Neural crest cell (in vitro differentiated cells): ENCODE measurements around the gene IVD. TPM values are rescaled to one million over a fixed set of nuclear protein-coding genes. Genes with fewer than 3 reads are reported as not detected.
A peak's percentile ranks its signal among the peaks of the same experiment; 100 is the strongest.

Experiments used
- DNase-seq: peaks from one replicate; pipeline ENCODE4 v3.0.0; 2021; ENCODE audit warnings: low read depth, mixed read lengths, low spot score
- H3K27ac Mint-ChIP-seq: one replicate; pipeline ENCODE4 v1.8.0; 2021; ENCODE audit warnings: mild to moderate bottlenecking, mixed read lengths; ENCODE audit not compliant: unreplicated experiment
- H3K27me3 Mint-ChIP-seq: 2 replicates; pipeline ENCODE4 v1.8.0; 2021; ENCODE audit warnings: low read depth, mild to moderate bottlenecking, mixed read lengths
- H3K36me3 Mint-ChIP-seq: 2 replicates; pipeline ENCODE4 v1.8.0; 2021; ENCODE audit warnings: low read depth, mild to moderate bottlenecking, mixed read lengths
- H3K4me1 Mint-ChIP-seq: 2 replicates; pipeline ENCODE4 v1.8.0; 2021; ENCODE audit warnings: mixed read lengths
- H3K4me3 Mint-ChIP-seq: one replicate; pipeline ENCODE4 v1.8.0; 2021; ENCODE audit warnings: mild to moderate bottlenecking, mixed read lengths
- H3K9me3 Mint-ChIP-seq: 2 replicates; pipeline ENCODE4 v1.8.0; 2021; ENCODE audit warnings: mixed read lengths
- CTCF ChIP-seq: fragments of 200-600 bp; sonication (generic); conservative IDR thresholded peaks from 2 replicates; pipeline ENCODE4 v1.5.0; 2021; ENCODE audit warnings: antibody characterized with exemption, mild to moderate bottlenecking
- total RNA-seq: library from RNA; stranded (reverse); gene quantifications from 2 replicates; pipeline ENCODE4 v1.2.1, GENCODE V29; 2021

The IVD gene
- total RNA-seq, 1 donor from 2014 or later, result 81.4 TPM

GRCh38 chr15:40437752-40438687 is 32.4 kb downstream of the IVD start:
- TF ChIP-seq CTCF, result no peak
- H3K9me3 Mint-ChIP-seq, result no peaks in the 10 kb centered on the region
- no peak for DNase-seq
- H3K27ac Mint-ChIP-seq, result no peak overlapping the region
- no peaks in the 10 kb centered on the region for H3K36me3 Mint-ChIP-seq
- peaks cover 80% of the 10 kb centered on the region for H3K27me3 Mint-ChIP-seq
- peak overlapping the region; percentile 93 for H3K4me3 Mint-ChIP-seq
- H3K4me1 Mint-ChIP-seq, result peaks cover 43% of the 10 kb centered on the region

DNA sequence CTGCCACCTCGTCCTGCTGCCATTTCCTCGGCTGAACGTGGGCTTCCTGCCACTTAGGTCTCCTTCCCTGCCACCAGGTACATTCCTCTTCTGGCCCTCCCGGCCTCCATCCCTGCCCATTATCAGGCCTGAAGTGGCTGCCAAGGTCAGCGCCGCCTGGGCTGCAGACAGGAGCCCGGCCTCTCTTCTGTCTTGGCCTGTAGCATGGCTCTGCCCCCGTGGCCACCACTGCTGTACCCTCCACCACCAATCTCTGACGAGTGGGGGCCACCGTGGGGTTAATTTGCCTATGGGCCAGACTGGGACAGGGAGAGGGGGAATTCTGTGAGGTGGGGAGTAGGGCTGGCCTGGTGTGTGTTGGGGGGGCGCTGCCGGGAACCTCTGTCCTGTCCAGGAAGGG is 33.1 kb downstream of the IVD start:
- Mint-ChIP-seq H3K27ac (no peak overlapping the region), H3K4me3 (peak overlapping the region; percentile 93)

DNA sequence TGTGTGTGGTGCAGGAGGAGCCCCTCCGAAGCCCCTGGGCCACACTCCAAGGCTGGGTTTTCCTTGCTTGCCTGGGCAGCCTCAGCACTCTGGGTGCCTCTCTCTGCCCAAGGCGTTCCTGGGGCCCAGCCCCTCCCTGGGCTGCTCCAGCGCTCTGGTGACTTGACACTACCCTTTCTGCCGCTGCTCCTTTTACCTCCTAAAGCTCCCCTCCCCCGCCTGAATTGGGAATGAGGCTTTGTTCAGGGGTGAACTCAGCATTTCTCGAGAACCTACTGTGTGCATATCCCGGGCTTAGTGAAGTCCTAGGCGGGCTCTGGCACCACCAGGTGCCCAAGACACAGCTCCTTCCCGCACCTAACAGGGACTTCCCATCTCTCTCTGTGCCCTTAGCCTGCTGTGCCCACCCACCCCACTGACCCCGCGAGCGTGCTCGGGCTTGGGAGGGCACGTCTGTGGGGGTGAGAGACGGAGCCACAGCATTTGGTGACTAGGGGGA is 33.9 kb downstream of the IVD start:
- peaks cover 75% of the 10 kb centered on the region for H3K27me3 Mint-ChIP-seq
- no peaks in the 10 kb centered on the region for H3K36me3 Mint-ChIP-seq
- no peaks in the 10 kb centered on the region for H3K9me3 Mint-ChIP-seq
- no peak for TF ChIP-seq CTCF
- peaks cover 57% of the 10 kb centered on the region for H3K4me1 Mint-ChIP-seq
- peak overlapping the region; percentile 89 for H3K27ac Mint-ChIP-seq
- DNase-seq, result no peak
- peak overlapping the region; percentile 93 for H3K4me3 Mint-ChIP-seq

More for the DNA sequence above, 33.1 kb downstream of the IVD start:
- no peak for DNase-seq
- no peaks in the 10 kb centered on the region for H3K9me3 Mint-ChIP-seq
- H3K27me3 Mint-ChIP-seq, result peaks cover 80% of the 10 kb centered on the region
- H3K36me3 Mint-ChIP-seq, result no peaks in the 10 kb centered on the region
- H3K4me1 Mint-ChIP-seq, result peaks cover 49% of the 10 kb centered on the region
- TF ChIP-seq CTCF, result no peak

GRCh38 chr15:40439960-40440742 is 34.6 kb downstream of the IVD start:
- H3K36me3 Mint-ChIP-seq, result no peaks in the 10 kb centered on the region
- no peaks in the 10 kb centered on the region for H3K9me3 Mint-ChIP-seq
- peaks cover 64% of the 10 kb centered on the region for H3K4me1 Mint-ChIP-seq
- peak overlapping the region; percentile 93 for H3K4me3 Mint-ChIP-seq
- H3K27me3 Mint-ChIP-seq, result peaks cover 72% of the 10 kb centered on the region
- peak; percentile 18 for DNase-seq
- no peak overlapping the region for H3K27ac Mint-ChIP-seq
- TF ChIP-seq CTCF, result no peak

GRCh38 chr15:40440743-40441564 is 35.4 kb downstream of the IVD start, which contains the start of gene BAHD1:
Gene BAHD1 (plus strand): TSS chr15:40440953. CDS start chr15:40458465, 17,512 bp downstream.
- peak within 1 kb of the TSS; percentile 95 for H3K4me3 Mint-ChIP-seq
- peaks cover 67% of the 10 kb centered on the region for H3K4me1 Mint-ChIP-seq
- H3K27ac Mint-ChIP-seq, result peak within 1 kb of the TSS; percentile 62

More at GRCh38 chr15:40440743-40441564, 35.4 kb downstream of the IVD start, which contains the start of gene BAHD1:
- Mint-ChIP-seq H3K9me3 (no peaks in the 10 kb centered on the region), H3K27me3 (peaks cover 64% of the 10 kb centered on the region), H3K36me3 (no peaks in the 10 kb centered on the region)
- peak; percentile 25 for TF ChIP-seq CTCF
- peak; percentile 95 for DNase-seq
